Stimulated activated CD4-positive, alpha-beta T cell treated with anti-CD3 and anti-CD28 coated beads, Interleukin-1b, Interleukin-23, amount 100 ng/mL, for 48 hours (primary cell): Measurements from ENCODE around the gene GNG2.

ENCODE experiments used
- DNase-seq: peaks from one replicate; pipeline ENCODE4 v3.0.0-alpha.2; 2020

The GNG2 gene

DNA sequence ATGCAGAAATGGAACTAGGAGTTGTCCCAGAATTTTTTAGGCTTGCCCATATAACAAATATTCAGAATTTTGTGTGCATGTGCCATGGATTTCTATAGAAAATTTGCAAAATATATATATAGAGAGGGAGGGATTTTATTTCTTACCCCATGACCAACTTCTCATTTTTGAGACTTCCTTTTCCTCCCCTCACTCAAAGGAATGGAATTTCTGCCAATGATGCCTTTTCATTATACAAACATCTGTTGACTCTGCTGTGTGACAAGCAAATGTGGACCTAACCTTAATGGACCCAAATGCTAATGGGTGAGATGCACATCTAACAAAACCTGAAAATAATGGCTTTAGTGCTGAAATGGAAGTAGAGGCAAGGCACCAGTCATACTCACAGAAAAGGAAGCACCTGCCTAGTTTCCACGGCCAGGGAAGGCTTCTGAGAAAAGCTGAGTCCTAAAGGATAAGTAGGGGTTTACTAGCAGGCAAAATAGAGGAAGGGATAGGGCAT is 3.6 kb upstream of the GNG2 start:
- DNase-seq: no peak

DNA sequence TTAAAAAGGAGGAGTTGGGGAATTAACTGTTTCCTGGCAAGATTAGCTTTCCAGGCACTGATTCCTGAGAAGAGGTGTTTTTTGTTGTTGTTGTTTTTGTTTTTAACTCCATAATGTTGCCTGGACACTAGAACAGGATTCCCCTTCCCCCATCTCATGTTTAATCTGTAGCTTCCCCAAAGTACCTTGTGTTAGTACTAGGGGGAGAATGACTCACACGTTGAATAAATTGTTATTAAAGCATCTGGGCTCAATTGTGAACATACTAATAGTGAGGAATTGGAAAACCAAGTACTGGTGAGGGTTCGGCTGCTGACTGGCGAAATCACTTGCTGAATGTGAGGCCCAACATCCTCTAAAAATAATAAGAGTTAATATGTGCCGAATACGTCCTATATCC is 1.3 kb upstream of the GNG2 start:
- DNase-seq: no peak

GRCh38 chr14:51860825-51861499 is 550 bp downstream of the GNG2 start:
- no peak for DNase-seq

DNA sequence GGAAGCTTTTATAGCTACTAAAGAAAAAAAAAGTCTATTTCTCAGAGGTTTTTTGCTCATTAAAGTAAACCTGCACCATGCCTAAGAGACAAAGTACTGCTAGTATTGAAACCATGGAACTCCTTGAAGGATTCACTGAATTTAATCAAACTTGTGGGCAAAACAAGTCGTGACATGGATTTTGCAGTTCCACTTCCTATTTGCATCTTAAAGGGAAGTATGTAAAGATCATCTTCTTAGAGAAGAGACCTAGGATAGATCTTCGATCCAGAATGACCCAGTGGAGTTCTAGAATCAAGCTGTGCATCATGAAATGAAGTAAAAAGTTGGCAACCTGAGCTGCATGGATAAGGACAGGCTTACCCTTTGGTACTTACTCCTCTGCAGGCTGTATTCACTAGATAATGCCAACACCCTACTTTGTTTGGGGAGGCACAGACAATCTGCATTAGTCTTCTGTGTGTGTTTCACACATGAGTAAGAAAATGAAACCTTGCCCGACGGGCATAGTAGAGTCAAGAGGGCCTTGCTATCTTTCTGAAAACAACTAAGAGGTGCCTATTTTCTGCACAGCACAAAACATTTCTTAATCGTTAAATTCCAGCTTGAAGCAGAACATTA is 1.9 kb downstream of the GNG2 start:
- no peak for DNase-seq

DNA sequence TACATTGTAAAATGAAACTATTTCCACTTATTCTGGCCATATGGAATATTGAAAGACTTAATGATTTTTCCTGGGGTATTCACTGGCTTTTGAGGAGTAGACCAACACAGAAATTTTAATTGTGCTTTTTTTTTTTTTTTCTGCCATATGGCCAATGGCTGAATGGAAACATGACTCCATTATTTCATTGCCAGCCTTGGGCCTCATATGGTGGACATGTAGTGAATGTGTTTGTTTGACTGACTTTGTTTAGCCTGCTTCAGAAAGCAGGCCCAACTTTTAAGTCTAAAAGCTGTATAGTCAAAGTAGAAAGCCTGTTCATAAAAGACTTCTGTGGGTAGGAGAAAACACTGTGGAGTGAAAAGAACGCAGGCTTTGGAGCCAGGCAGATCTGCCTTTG is 2.4 kb downstream of the GNG2 start:
- no peak for DNase-seq

GRCh38 chr14:51865953-51866747 is 5.7 kb downstream of the GNG2 start:
- no peak for DNase-seq

DNA sequence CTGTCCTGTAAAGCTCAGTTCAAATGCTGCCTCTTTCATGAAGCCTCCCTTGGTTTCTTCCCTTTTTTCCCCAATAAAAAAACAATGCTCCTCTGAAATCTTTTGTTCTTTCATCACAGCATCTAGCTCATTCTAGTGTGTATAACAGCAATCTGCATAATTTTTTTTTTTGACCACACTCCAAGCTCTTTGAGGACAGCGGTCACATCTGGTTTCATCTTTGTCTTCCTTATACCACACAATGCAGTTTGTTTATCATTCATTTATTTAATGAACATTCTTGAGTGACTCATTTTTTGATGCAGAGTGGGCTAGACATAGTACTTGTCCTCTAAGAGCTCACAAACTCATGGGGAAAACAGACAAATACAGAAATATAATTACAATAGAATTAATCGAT is 7.3 kb downstream of the GNG2 start:
- no peak for DNase-seq

- no peak for DNase-seq
Observed at GRCh38 chr14:51868405-51868804, 8.0 kb downstream of the GNG2 start.

GRCh38 chr14:51869411-51870100 is 9.1 kb downstream of the GNG2 start:
- peak; percentile 76 for DNase-seq

- DNase-seq: no peak
Observed at GRCh38 chr14:51870606-51871005, 10.2 kb downstream of the GNG2 start.

- DNase-seq: no peak
Observed at GRCh38 chr14:51871846-51872245, 11.4 kb downstream of the GNG2 start.

DNA sequence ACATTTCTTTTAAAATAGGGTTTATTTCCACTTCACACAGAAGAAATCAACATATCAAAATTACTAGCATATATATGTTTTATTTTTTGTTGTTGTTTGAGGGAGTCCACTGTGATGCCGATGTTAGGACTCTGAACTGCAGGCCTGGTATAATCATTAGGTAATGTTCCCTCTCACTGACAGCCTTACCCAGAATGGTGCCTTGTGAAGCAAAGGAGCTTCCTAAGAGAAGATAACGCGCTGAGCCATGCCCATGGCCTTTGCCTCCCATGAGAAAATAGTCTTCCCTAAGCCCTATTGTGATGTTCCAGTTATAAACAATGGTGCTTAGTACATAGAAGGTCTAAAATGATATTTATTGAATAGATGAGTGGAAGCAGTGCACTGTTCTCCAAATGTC is 12.0 kb downstream of the GNG2 start:
- no peak for DNase-seq

DNA sequence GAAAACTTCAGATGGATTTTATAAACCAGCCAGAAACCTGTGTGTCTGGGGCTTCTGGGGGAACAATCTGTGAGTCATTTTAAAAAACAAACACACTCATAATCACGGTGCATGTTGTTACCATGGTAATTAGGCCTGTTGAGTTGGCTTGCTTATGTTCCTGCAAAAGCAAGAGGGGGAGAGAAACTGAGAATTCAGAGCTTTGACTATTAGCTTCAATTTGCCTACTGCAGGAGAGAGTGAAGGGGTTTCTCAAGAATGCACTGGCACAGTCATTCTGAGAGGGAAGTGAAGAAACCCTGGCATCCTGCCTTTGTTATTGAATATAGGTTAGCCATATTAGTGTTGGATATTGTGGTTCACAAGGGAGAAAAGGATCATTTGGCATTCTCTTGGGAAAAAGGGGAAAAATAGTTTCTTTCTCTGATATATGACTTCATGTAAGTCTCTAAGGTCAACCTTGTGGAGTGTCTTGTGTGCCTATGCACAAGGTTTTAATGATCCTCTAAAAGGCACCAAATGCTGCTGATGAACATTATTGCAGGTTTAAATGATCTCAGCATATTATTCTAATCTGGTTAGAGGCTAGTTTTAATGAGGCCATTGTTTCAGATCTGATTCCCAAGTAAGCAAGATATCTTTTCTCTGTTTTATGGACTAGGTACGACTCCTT is 12.9 kb downstream of the GNG2 start:
- DNase-seq: peak; percentile 41

GRCh38 chr14:51877810-51878209 is 17.4 kb downstream of the GNG2 start:
- no peak for DNase-seq

DNA sequence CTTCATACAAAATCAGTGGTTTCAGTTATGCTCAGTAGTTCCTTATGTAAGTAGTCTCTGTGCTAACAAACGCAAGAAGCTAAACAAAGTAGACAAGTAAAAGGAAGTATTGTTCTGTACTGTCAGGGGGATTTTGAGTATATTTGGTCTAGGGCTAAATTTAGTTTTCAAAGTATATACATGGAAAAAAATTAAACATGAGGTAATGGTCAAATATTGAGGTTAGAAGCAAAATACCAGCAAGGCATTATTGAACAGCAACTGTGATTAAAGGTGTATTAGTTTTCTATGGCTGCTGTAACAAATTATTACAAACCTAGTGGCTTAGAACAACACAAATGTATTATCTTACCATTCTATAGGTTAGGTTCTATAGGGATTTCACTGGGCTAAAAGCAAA is 18.8 kb downstream of the GNG2 start:
- no peak for DNase-seq

GRCh38 chr14:51880835-51881580 is 20.6 kb downstream of the GNG2 start:
- DNase-seq: no peak

DNA sequence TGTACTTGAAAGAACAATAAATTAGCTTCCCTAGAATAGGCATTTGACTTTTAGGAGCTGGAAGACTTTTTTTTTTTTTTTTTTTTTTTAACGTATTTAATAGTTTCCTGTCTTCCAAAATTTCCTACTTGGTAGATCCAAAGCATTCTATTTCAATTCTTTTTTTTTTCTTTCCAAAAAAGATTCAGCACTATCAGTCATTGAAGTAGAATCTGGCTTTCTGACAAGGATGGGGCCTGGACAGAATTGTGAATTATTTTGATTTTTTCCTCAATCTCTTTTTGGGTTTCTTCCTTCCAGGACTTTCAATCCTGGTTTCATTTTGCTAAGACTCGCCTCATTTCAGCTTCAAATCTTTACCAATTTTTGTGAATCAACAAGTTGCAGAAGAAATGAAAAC is 21.2 kb downstream of the GNG2 start:
- no peak for DNase-seq

DNA sequence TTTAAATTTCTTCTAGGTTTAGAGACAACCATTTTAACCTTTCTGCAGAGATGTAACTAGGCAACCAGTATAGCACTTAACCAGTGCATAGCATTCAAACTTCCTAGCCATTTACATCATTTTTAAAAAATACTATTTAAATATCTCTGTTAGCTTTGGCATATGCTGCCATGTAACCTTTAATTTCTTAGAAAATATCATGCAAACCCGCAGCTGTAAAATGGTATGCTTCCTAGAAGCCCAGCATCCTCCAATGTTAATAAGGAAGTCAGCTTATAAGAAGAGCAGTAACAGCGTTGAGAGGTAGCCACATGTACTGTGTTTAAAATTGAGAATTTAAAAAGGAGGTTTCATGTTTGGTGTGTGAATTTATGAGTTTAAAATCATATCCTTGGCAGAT is 22.8 kb downstream of the GNG2 start:
- no peak for DNase-seq

DNA sequence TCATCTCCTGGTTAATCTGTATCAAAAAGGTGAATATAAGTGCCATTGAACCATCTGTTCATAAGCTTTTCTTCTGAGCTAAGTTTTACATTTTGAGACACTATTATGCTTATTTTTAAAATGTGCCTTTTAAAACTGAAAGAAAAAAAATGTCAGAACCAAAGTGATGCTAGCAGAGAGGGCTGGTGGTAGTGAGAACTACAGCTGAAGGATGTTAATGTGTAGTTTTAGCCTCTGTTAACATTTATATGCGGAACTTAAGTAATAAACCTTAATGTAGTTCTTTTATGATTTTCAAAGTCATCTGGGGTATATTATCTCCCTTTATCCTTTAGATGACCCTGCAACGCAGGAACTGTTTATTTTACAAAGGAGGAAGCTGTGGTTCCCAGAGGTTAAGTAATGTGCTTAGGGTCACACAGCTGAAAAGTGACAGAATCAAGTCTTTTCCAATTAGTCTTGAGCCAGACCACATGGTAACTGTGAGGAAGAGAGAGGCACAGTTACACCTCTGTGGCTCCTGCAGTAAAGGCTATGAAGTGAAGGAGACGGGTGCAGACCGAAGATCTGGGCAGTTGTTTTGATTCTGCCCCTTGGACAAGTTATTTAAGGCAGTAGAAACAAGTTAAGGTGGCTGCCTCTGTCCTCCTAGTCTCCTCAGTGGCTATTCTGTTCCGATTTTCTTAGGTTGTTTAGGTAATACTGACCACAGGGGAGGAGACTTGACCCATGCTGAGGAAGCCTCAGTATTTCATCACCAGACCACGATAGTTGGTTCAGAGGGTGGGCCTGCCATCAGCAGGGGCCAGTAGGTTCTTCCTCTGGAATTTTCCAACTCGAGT is 23.9 kb downstream of the GNG2 start:
- DNase-seq: no peak

GRCh38 chr14:51889851-51890250 is 29.4 kb downstream of the GNG2 start:
- DNase-seq: no peak

DNA sequence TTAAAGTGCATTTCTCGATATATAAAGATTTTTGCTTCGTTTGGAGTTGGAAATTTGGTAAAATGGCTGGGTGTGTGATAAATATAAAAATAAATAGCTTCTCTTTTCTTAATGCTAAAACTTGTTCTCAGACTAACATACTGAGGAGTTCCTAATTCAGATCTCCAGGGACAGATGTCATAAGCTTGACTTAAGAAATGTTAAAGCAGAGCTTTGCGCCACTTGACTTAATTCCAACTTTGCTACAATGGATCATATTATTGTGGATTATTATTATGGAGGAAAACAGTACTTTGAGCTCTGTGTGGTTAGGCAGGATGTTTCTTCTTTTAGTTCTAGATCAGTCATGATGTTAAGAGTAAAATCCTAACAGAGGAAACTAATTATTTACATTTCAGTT is 33.8 kb downstream of the GNG2 start:
- no peak for DNase-seq
